GM19328 (cell line): ENCODE data around the gene DNAJB11.
"Not testable (repeated sequence)": the region's sequence is repeated elsewhere in the genome, so short reads cannot be mapped to it uniquely, and the experiment has no call there.

ENCODE experiments used
- ATAC-seq: cut with Tn5 transposase; IDR thresholded peaks from one replicate; pipeline ENCODE4 v1.9.1; 2021; ENCODE audit warnings: mild to moderate bottlenecking, moderate library complexity; ENCODE audit not compliant: unreplicated experiment

DNAJB11 gene

DNA sequence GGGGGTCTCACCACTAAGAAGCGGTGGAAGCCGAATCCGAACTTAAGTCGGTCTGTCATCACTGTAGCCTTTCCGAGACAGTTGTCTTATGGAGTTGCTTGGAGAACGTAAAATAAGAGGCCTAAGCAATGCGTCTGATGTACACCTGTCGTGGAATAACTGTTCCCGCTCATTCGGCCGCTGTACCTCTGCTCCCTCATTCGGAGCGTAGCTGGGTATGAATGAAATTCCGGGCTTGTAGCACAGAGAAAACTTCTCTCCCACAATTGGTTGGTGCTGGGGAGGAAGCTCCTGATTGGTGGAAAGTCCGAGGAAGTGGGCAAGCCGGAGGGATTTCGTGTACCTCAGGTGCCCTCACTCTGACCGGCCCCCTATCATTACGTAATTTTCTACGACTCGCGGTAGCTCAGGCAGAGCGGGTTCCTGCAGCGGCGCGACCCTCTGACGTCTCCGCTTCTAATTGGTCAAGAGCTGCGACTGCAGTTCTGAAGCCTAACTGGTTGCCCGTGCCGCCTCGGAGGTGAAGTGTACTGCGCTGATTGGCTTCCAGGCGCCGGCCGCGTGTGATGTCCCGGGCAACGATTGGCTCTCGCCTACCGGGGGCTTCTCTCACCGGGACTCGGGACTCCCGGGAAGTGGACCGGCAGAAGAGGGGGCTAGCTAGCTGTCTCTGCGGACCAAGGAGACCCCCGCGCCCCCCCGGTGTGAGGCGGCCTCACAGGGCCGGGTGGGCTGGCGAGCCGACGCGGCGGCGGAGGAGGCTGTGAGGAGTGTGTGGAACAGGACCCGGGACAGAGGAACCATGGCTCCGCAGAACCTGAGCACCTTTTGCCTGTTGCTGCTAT lies at the start of gene DNAJB11:
Gene DNAJB11 (plus strand): TSS at position 625 of the 845 bp plus-strand sequence. CDS start 178 bp downstream, at position 803.
- ATAC-seq: peak; percentile 78

DNA sequence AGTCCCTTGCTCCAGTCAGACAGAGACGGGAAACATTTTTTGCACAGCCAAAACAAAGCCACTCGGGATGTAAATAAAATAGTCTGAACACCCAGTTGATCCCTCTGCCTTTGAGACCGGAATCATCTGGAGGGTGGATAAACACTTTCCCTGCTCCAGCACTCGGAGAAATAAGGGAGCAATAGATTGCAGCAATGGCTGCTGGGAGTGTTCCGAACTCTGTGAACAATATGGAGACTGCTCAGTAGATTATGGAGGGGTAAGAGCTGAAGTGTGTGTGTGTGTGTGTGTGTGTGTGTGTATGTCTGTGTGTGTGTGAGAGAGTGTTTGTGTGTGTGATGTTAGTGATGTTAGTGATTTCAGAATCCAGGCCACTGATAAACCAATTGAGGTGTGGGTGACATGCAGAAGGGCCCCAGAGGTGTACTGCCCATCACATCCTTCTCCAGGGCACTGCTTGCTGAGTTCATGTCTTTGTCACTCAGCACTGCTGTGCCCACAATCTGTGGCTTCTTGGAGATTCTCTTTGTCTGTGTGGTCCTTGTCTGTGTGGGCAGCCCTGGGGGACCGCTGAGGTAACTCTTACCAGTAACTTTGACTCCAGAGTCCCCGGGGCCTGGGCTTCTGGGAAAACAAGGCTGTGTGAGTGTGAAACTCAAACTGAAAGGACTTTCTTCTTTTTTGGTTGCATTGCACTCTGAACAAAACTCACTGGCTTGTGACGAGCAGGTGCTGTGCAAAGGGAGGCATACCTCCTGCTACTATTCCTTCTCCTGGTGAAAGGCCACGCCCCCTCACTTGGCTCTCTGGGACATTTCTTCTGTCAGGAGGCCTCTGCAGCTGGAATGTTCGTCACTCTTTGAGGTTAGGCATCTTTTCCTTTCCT lies 49.3 kb upstream of the DNAJB11 start:
- ATAC-seq: peak; percentile 50

DNA sequence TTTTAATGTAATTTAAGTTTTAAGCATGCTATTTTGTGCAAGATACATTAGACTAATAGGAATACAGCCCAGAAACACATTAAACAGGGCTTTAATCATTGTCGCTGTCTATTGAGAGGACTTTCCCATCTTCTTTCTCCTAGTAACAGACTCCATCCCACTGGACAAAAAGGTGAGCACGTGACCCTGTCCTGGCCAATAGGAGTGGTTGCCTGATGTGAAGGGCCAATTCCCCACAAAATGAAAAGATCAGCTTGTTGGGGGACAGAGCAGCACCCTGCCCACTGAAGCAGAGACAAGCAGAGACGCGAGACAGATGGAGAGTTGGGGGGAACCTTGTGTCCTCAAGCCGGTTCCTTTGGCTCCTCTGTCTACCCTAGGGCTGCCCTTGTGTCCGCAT lies 47.5 kb upstream of the DNAJB11 start:
- no peak for ATAC-seq

DNA sequence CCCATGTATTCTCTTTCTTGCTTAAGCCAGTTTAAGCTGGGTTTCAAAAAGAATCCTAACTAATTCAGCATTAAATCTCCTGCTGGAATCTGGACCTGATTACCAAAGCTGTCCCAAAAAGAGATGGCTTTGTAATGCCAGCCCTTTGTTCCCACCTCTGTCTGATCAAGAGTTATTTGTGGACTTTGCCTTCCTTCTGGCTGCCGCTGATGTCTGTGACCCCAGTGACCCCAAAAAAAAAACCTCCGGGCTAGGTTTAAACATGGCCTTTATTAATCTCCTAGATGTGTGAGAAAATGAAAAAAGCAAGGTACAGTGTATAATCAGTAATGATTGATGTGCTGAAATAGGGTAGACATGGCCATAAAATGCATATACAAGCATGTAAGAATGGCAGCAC lies 47.1 kb upstream of the DNAJB11 start:
- ATAC-seq: no peak

DNA sequence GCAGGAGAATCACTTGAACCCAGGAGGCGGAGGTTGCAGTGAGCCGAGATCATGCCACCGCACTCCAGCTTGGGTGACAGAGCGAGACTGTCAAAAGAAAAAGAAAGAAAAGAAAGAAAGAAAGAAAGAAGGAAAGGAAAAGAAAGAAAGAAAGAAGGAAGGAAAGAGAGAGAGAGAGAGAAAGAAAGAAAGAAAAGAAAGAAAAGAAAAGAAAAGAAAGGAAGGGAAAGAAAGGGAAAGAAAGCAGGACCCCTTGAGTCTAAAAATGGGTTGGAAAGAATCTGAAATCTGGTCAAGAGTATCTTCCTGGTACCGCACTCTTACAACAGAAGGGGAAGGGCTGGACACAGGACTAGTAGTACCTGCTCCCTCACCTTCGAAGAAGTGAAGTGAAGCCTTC lies 45.9 kb upstream of the DNAJB11 start:
- ATAC-seq: no peak

DNA sequence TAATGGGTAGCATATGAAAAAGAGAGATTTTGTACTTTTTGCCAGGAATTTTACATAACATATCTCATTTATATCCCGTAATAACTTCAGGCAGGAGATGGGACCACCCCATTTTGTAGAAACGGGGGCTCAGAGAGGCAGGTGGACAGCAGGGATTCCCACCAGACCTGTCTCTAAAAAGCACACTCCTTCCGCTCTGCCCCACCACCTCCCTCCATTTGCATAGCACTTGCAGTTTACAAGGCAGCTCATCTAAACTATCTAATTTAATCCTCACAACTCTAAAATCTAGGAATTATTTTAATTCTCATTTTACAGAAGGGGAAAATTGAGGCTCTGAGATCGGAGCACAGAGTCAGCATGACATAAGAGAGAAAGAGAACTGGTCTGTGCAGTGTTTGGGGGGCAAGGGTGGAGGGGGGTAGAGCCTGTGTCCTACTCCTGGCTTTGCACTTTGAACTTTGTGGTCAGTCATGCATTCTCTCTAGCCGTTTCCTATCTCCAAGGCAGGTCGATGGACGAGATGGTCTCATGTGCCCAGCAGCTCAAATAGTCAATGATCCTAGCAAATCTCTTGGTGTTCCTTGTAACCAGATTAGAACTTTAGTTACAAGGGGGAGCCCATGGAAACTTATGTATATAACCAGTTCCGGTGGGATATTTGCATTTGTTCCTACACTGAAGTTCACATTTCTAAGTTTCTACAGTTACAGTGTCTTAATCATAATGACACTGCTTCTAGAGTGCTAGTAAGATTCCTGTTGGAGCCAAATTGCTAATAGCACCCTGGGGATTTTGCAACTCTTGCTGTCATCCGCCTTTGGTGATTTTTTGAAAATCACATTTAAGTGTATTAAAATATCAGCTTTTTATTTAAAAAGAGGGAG lies 44.9 kb upstream of the DNAJB11 start:
- no peak for ATAC-seq

DNA sequence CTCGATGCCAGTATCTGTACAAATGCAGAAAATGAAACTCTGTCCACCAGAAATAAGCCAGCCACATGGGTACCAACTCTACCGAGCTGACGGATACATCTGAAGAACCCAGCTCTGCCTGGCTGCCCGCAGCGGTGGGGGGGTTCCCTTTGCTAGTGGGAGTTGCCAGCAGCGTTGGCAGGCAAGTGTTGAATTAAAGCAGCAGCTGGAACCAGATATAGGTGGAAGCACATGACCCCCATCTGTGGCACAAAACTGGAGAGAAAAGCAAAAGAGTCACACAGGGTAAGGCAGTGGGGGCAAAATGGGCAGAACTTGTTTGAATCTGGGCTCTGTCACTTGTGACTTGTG lies 44.3 kb upstream of the DNAJB11 start:
- no peak for ATAC-seq

DNA sequence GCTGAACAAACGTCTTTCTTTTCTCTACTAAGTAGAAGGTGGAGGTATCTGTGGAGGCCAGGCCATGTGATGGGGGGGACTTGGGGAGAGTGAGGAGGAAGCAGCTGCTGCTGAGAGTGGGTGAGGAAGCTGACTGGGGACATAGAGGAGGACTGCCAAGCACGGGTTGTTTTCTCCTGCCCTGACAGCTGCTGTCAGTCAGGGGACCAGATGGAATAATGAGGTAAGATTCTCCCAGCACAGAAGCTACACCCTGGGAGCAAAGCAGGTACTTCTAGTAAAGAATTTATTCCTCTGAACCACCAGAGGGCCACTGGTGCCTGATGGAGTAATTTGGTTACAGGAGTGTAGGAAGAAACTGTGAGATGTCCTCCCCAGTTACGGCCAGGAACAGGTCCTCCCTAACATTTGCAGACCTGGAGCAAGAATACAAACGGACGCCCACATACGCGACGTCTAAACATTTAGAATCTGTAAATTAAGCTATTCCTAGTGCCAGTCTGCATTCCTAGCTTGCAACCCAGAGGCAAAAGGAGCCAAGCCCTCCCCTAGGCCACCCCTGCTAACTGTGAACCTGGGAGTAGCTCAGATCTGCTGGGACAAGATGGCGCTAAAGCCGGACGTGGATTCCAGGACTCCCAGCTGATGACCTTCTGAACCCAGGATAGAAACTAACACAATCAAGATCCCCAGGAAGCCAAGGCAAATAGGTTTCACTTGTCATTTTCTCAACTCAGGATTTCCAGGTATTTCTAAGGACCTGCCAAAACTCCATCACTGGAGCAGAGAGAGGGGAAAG lies 41.1 kb upstream of the DNAJB11 start:
- ATAC-seq: no peak

DNA sequence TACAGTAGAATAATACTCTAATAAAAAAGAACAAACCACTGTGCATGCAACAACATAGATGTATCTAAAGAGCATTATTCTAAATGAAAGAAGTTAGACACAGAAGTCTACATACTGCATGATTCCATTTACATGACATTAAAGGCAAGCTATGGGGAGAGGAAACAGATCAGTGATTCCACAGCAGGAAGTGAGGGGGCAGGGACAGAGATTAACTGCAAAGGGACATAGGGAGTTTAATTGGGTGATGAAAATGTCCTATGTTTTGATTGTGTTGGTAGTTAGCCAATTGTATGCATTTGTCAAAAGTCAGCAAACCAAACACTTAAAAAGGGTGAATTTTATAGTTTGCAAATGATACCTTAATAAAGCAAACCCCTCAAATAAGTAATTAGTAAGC lies 40.1 kb upstream of the DNAJB11 start:
- no peak for ATAC-seq

DNA sequence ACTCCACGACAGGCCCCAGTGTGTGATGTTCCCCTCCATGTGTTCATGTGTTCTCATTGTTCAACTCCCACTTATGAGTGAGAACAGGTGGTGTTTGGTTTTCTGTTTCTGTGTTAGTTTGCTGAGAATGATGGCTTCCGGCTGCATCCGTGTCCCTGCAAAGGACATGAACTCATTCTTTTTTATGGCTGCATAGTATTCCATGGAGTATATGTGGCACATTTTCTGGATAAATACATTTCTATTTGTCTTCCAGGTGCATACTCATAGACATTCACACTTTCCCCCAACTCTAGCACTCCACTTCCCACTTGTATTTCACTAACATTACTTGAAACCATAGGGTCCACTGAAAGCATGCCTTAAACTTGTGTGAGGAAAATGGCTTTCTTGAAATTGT lies 38.8 kb upstream of the DNAJB11 start:
- not testable (repeated sequence) for ATAC-seq

DNA sequence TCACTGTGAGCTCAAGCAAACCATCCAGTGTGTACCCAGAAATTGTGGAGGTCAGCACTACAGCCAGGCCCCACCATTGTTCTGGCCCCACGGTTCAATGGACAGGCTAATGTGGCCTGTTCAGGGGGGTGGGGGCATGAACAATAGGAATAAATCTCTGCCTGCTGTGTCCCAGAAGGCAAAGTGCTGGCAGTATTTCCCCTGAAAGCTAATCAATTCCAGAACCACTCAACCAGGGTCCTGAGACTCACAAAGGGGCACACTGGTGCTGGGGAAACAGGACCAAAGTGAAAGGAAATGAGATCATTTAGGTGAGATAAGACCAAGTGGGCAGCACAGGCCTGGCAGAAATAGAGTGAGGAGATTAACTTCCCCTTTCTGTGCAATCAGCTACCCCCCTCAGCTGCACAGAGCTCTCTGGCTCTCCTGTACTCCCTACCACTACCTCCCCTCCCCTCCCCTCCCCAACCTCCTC lies 37.9 kb upstream of the DNAJB11 start:
- ATAC-seq: peak; percentile 42

DNA sequence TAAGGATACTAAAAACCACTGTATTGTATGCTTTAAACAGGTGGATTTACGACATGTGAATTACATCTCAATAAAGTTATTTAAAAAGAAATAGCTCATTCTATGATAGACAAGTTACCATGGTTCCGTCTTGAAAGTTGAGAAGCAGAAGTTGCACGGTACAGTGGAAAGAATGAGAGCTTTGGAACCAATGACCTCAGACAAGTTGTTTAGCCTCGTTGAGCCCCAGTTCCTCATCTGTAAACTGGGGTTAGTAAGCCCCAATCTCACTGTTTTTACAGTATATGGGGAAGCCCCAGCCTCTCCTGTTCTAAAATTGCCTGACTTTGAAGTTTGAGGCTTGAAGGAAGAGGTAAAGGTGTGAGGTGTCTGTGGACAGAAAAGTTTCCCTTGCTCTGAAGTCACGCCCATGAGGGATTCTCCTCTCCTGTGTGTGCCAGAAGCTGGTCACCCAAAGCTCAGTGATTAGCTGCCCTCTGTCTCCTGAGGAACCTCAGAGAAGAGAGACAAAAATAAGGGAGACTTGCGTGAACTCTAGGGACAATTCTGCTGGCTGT lies 36.3 kb upstream of the DNAJB11 start:
- ATAC-seq: peak; percentile 67

DNA sequence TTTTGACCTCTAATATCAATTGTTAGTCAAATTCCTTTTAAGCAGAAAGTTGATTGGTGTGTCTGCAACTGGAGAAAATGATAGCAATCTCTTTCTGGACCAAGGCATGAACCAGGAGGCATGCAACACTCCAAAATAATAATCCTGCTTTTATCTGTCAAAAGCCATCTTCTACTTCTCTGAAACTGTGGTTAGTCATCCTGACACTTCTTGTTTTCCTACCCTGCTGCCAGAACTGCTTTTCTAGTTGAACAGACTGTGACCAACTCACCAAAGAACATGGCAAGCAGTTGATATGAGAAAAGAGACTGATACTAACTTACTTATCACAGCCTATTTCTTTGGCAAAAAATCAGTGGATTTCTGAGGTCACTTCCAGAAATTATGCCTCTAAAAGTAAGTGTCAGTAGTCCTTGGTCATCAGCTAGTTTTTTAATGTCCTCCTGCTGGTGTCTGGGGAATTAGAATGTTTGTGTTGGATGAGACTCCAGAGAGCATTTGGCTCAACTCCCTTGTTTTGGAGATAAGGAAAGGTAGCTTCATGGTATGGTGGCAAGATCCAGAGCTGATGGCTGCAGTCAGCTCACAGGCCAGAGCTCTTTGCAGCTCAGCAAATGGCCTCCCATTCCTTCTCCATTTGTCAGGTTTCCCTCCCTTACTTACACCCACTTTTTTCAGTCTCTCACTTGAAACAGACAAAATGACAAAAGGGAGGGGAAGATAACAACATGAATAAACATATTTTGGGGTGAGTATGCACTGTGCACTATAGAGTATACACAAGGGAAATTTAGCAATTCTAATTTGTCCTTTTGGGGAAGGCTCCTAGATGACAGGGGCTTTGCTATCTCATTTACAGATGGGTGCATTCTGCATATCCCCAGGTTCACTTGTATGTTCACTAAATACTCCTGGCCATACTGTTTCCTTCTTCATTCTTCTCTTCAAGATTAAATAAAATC lies 33.4 kb upstream of the DNAJB11 start:
- no peak for ATAC-seq

DNA sequence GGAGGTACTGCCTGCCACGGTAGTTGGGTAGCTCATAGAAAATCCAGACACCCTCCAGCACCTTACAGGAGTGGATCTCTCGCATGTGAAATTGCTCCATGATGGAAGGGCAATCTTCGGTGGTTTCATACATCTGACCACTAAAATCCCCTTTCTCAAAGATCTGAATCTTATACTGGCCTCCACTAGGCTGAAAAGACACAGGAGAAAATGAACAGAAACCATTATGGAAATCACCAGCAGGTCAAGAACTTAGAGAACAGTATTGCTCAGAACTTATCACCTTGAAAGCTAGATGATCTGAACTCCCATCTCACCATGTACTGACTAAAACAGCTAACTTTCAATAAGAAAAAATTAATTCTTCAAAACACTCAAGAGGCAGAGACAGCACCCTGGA lies 31.7 kb upstream of the DNAJB11 start:
- no peak for ATAC-seq

DNA sequence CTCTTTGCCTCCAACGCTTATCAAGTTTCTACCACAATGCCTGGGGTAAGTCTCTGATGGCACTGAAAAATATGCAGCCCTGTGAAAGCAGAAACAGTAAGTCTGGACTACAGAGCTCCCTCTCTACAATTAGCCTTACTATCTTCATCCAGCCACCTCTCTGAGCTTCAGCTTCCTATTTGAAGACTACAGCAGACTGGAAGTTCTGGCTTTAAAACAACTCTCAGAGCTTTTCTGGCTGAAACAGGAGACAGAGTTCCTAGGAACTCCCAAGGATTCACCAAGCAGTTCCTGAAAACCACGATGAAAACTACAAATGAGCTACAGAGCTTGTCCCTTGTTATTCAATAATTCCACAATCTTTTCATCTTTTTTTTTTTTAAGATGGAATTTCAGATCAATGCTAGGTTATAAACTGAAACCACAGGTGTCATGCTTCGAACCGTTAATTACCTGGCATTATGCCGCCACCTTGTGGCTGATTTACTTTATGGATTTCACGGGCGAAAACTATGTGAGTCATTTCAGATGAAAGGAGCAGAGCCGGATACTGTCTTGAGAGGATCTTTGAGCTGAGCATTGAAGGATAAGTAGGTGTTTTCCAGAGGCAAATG lies 30.2 kb upstream of the DNAJB11 start:
- no peak for ATAC-seq

DNA sequence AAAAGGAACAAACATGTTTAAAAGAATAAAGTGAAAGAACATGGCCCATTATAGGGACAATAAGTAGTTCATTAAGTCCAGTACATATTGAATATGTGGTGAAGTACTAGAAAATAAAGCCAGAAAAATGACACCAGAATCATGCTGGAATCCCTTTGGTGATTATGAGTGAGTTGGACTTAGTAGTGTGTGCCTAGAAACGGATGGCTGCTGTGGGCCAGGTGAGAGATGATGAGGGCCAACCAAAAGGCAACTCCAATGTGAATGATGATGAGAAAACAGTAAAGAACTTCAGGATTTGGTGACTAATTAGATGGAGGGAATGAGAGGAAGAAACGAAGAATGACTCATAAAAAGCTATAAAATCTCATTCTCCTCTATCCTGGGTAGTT lies 29.7 kb upstream of the DNAJB11 start:
- ATAC-seq: no peak

DNA sequence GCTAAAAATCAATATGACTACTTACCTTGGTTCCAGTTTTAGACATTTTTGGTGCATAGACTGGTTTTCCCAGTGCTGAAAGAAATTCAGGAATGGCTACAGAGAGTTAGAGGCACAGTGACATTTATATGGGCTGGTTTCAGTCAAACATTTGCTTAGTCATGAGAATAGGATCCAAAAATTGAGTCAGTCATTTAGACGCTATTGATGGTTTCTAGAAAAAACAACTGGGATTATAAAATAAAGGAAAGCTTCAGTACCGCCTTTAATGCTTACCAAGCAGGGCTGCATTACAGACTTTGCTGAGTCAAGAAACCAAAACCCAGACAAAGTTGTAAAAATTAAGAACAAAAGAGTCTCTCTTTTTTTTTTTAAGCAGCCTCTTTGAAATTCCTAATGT lies 26.2 kb upstream of the DNAJB11 start, which contains the start of gene CRYGS:
Gene CRYGS (minus strand): TSS at position 100 of the 400 bp plus-strand sequence. CDS start 54 bp downstream, at position 46.
- ATAC-seq: no peak

DNA sequence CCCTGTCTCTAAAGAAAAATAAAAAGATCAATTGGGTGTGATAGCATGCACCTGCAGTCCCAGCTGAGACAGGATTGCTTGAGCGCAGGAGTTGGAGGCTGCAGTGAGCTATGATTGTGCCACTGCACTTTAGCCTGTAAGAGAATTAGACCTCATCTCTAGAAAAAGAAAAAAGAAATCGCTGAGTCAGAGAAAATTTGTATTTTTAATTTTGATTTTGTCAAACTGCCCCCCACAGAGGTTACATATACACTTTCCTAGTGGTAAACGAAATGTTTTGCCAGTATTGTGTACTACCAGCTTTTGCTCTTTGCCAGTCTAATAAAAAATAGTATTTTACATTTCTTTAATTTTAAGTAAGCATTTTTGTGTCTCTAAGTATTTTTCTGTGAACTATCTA lies 21.0 kb upstream of the DNAJB11 start:
- no peak for ATAC-seq
